HL-60/S4 (cell line): Measurements from ENCODE around the gene GJD4.

ENCODE experiments used
- in situ Hi-C: fragments of 300-500 bp; cut with MboI; formaldehyde crosslinking; loops from 2 replicates; pipeline ENCODE4 v1.14.3; 2022; ENCODE audit warnings: low sequenced_read_pairs

Gene GJD4

GRCh38 chr10:35613597-35614226 is 8.6 kb downstream of the GJD4 start:
- in situ Hi-C loops, result no loop called here

DNA sequence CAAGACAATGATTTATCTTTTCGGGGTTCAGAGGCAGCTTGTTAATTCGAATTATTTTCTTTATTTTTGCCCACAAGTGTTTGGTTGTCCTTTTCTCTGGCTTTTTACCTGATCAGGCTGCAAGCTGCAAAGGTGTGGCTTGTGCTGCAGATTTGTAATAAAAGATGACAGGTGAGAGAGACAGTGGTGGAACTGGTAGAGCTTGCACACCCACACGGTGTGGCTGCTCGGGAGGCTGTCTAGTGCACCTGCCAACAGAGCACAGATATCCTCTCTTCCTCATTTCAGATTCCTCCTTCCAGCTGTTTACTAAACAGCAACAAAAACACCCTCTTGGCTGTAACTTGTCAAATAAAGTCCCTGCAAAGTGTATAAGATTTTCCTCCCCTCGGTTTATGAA is 9.2 kb downstream of the GJD4 start:
- in situ Hi-C loops, result no loop called here

- in situ Hi-C loops, result loop anchor here (25.0 kb wide), 1 partner anchor 1260 kb away; no protein-coding TSS in a partner anchor
Measured at GRCh38 chr10:35626971-35627507, 21.9 kb downstream of the GJD4 start.

DNA sequence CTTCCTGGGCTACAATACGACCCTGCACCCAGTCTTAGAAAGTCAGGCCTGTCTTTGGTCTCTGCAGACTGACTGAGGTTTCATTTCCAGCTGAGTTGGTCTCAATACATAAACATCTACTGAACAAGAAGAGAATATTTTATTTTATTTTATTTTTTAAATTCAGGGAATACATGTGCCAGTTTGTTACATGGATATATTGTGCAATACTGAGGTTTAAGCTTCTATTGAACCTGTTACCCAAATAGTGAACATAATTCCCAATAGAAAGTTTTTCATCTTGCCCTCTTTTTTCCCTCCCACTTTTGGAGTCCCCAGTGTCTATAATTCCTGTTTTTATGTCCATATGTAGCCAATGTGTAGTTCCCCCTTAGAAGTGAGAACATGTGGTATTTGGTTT is 26.3 kb downstream of the GJD4 start:
- in situ Hi-C loops, result loop anchor here (25.0 kb wide), 1 partner anchor 1256 kb away; no protein-coding TSS in a partner anchor

DNA sequence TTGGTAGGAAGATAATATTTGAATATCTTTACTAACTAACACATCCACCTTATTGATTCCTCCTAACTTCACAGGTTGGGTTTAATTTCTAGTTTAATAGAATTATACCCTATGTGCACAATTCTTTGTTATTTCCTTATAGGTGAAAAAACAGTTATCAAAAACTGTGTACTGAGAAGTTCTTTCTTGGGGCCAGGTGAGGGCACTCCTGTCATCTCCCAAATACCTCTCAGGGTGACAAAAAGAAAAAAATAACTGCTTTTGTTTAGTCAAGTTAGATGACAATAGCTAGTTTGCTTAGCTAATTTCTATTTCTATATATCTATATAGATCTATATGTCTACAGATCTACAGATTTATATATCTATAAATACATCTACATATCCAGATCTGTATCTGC is 26.9 kb downstream of the GJD4 start:
- in situ Hi-C loops, result loop anchor here (25.0 kb wide), 1 partner anchor 1255 kb away; no protein-coding TSS in a partner anchor

DNA sequence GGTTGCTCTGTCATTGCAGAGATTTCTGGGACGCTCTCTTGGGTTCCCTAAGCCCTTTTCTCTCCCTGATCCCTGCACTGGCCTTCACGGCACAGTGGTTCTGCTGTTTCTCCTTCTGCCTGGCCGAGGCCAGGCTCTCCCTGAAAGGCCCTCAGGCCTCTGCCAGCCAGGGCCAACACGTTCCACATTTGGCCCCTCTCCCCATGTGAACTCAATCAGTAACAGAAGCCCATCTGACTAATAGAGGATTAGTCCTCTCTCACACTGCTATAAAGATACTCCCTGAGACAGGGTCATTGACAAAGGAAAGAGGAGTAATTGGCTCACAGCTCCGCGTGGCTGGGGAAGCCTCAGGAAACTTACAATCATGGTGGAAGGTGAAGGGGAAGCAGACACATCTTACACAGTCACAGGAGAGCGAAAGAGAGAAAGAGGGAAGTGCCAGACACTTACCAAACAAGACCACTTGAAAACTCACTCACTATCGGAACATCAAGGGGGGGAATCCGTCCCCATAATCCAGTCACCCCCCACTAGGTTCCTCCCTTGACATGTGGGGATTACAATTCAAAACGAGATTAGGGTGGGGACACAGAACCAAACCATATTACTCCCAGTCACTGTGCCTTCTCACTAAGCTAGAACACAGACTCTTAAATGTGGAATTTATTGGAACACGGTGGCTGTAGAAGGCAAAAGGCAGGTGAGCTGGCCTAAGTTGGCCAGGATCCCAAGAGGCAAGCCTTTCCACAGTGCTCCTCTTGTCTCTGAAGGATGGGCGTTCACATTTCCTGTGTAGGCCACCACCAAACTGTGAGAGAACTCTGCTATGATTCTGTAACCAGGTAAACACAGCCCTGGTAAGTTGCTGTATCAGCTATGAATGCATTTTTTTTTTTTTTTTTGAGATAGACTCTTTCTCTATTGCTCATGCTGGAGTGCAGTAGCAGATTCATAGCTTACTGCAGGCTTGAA is 28.2 kb downstream of the GJD4 start:
- in situ Hi-C loops, result loop anchor here (25.0 kb wide), 1 partner anchor 1254 kb away; no protein-coding TSS in a partner anchor

DNA sequence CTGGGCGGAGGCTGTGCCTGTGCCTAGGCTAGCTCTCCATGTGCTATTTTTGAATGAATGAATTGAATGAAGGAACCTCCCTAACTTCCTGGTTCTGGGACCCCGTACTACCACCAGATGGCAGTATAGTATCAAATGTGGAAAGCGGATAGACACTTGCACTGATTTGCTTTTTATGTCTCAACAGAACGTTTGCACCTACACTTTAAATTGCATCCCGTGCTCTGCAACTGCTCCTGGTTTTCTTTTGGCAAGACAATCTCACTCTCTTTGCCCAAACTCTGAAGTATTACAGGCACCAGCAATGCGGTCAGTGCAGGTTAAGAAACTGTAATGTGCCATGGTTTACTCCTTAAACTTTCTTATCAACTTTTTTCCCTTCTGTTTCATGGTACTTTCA is 30.4 kb downstream of the GJD4 start:
- in situ Hi-C loops, result loop anchor here (25.0 kb wide), 1 partner anchor 1252 kb away; no protein-coding TSS in a partner anchor

DNA sequence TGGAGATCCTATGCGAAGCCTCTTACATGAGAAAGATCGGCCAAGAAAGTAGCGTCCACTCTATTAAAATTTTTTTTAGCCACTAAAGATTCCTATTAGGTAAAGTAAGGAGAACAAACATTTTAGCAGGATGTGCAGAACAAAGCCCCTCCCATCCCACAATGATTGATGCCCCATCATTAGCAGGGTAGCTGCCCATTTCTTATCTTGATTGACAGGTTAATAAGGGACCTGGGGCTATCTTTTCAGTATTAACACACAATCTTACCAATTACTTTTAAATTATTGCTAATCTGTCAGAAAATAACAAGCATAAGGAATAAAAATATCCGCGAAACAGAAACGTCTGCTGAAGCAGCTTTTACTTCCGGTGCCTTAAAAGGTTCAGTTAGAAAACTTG is 31.8 kb downstream of the GJD4 start:
- in situ Hi-C loops, result loop anchor here (25.0 kb wide), 1 partner anchor 1250 kb away; no protein-coding TSS in a partner anchor

GRCh38 chr10:35637462-35637861 is 32.3 kb downstream of the GJD4 start:
- in situ Hi-C loops, result loop anchor here (25.0 kb wide), 1 partner anchor 1250 kb away; no protein-coding TSS in a partner anchor

DNA sequence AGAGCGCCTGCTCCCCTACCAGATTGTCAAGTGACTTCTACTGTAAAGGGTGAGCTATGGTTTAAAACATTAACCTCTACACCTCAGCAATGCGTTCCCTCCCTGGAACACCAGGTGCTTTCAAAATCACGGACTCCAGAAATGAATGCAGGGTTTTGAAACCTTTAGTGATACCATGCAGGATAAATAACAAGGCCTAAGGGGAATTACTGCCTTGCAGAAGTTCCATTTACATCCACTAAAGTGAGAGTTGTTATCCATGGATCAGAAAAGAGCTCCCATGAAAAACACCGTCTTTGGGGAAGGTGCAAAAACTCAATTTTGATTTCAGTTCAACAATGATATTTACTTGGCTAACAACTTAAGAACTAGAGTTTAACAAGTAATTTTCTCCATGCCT is 33.0 kb downstream of the GJD4 start:
- in situ Hi-C loops, result loop anchor here (25.0 kb wide), 1 partner anchor 1249 kb away; no protein-coding TSS in a partner anchor

- in situ Hi-C loops, result loop anchor here (25.0 kb wide), 1 partner anchor 1248 kb away; no protein-coding TSS in a partner anchor
Measured at GRCh38 chr10:35639021-35639727, 34.0 kb downstream of the GJD4 start.

- in situ Hi-C loops, result loop anchor here (25.0 kb wide), 1 partner anchor 1247 kb away; no protein-coding TSS in a partner anchor
Measured at GRCh38 chr10:35639728-35640401, 34.7 kb downstream of the GJD4 start.

DNA sequence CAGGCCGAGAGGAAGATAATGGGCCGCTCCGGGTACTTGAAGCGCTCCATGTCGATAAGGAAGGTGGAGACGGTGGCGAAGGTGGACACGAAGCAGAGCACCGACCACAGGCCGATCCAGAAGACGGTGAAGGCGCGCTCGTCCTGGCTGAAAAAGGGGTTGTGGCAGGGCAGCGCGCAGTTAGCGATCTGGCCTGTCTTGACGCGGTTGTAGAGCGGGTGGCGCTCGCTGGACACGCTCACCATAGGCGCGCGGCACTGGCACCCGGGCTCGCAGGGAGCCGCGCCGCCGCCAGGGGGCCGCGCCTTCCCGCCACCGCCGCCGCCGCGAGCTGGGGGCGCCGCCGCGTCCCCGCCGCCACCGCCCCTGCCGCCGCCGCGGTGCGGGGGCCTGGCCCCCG is 35.3 kb downstream of the GJD4 start:
- in situ Hi-C loops, result loop anchor here (25.0 kb wide), 1 partner anchor 1247 kb away; no protein-coding TSS in a partner anchor

GRCh38 chr10:35640951-35641675 is 36.0 kb downstream of the GJD4 start:
- in situ Hi-C loops, result loop anchor here (25.0 kb wide), 1 partner anchor 1246 kb away; no protein-coding TSS in a partner anchor

DNA sequence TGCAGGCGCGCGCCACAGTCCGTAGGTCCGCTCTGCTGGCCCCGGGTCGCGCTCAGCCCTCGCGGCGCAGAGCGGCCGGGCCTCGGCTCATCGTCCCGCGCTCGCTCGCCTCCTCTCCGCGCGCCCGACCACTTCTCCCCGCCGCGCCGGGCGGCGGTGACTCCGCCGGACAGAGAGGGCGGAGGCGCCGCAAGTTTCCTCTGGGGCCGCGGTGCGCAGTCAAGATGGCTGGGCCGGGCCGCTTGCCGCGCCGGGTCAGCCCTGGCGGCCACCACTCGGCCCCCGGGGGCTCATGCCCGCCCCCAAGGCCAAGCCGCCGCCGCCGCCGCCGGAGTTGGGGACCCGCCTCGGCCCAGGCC is 36.5 kb downstream of the GJD4 start:
- in situ Hi-C loops, result loop anchor here (25.0 kb wide), 1 partner anchor 1246 kb away; no protein-coding TSS in a partner anchor

DNA sequence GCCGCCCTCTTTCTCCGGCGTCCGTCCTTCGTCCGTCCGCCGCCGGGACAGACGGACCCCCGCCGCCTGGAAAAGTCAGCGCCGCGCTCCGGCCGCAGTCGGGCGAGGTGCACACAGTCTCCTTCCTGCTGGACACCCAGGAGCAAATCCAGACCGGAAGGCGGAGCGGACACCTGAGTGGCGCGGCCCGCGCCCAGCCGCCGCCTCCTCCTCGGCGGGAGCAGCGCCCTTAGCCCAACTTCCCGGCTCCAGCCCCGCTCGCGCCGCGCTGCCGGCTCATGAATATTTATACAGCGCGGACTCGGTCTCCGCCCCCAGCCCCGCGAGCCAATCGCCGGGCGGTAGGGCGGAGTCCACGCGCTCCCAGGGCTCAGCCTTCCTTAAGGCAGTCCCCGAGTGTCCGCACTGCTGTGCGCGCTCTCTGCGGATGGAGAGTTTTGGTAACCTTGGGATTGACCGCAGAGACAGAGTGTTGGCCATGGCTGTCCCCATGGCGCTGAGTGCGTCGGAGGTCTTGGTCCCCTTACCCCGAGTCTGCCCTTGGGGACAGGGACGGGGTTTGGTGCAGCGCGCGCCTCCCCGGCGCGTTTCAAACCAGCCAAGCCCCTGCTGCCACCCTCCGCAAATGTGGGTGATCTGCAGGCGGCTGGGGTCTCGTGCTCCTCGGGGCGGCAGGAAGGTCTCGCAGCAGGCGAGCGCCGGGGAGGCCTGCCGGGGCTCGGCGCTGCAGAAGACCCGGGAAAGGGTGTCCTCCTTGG is 37.1 kb downstream of the GJD4 start, which contains the start of gene FZD8:
Gene FZD8 (minus strand): TSS at position 262 of the 758 bp plus-strand sequence. CDS start 867 bp downstream, outside the sequence.
- in situ Hi-C loops, result loop anchor here (25.0 kb wide), 1 partner anchor 1245 kb away; no protein-coding TSS in a partner anchor

- in situ Hi-C loops, result loop anchor here (25.0 kb wide), 1 partner anchor 1245 kb away; no protein-coding TSS in a partner anchor
Measured at GRCh38 chr10:35642793-35643114, 37.6 kb downstream of the GJD4 start.
